Spleen (tissue), 11 donors: ENCODE measurements around the gene P2RY6. TPM values are rescaled to one million over a fixed set of nuclear protein-coding genes. Genes with fewer than 3 reads are reported as not detected.
"Not testable (repeated sequence)": the region's sequence is repeated elsewhere in the genome, so short reads cannot be mapped to it uniquely, and the experiment has no call there.

Experiments
- DNase-seq: peaks from one replicate; pipeline ENCODE4 v3.0.0-alpha.2; 2020
- H3K27ac ChIP-seq, 8 donors: fragments of 200-600 bp; sonication (generic) in 7 of 8; 1 replicate in 4 of 8; 2 replicates in 4 of 8; pipeline versions ENCODE4 v1.5.0 to v1.8.0; 2016 to 2021; ENCODE audit warnings: inconsistent platforms in 4 of 8, mild to moderate bottlenecking in 4 of 8, moderate library complexity in 1 of 8
- H3K27me3 ChIP-seq, 7 donors: fragments of 200-600 bp; sonication (generic) in 6 of 7; replicated peaks in 1 of 7; 1 replicate in 4 of 7; 2 replicates in 3 of 7; pipeline versions ENCODE4 v1.5.0 to v1.8.0; 2016 to 2021; ENCODE audit warnings: inconsistent platforms in 3 of 7, mild to moderate bottlenecking in 1 of 7
- H3K36me3 ChIP-seq, 6 donors: fragments of 200-600 bp; sonication (generic) in 5 of 6; 1 replicate in 4 of 6; 2 replicates in 2 of 6; pipeline versions ENCODE4 v1.5.0 to v1.8.0; 2016 to 2021; ENCODE audit warnings: inconsistent platforms in 2 of 6
- H3K4me1 ChIP-seq, 6 donors: fragments of 200-600 bp; sonication (generic) in 5 of 6; 1 replicate in 3 of 6; 2 replicates in 3 of 6; pipeline versions ENCODE4 v1.5.0 to v1.8.0; 2016 to 2021; ENCODE audit warnings: inconsistent platforms in 3 of 6
- H3K4me3 ChIP-seq, 8 donors: fragments of 200-600 bp; sonication (generic) in 7 of 8; 1 replicate in 4 of 8; 2 replicates in 4 of 8; pipeline versions ENCODE4 v1.5.0 to v1.8.0; 2016 to 2021; ENCODE audit warnings: inconsistent platforms in 4 of 8, mild to moderate bottlenecking in 4 of 8, moderate library complexity in 2 of 8
- H3K9me3 ChIP-seq, 8 donors: fragments of 200-600 bp; sonication (generic) in 7 of 8; 1 replicate in 4 of 8; 2 replicates in 4 of 8; pipeline versions ENCODE4 v1.5.0 to v1.8.0; 2016 to 2021; ENCODE audit warnings: inconsistent platforms in 4 of 8
- POLR2A ChIP-seq, 3 donors: fragments of 450-650 bp; IDR thresholded peaks; one replicate each; pipeline ENCODE4 v1.5.1; 2017; ENCODE audit warnings: antibody characterized with exemption in 3 of 3, mild to moderate bottlenecking in 1 of 3
- POLR2AphosphoS5 ChIP-seq, 3 donors: sonication (generic); formaldehyde crosslinking; IDR thresholded peaks; one replicate each; pipeline ENCODE4 v1.5.1; 2017; ENCODE audit warnings: antibody characterized with exemption in 3 of 3
- WGBS, 5 donors: extraction: QIAGEN DNeasy Blood & Tissue Kit in 3 of 5; methylation state at CpG; one replicate each; pipeline versions ENCODE4 v1.1.5 to v1.1.7; 2013 to 2018; 5-methylcytosine and 5-hydroxymethylcytosine counted together
- intact Hi-C: fragments of 100-400 bp; cut with DNase I; formaldehyde crosslinking; loops from one replicate; pipeline ENCODE4 v1.15.0; 2023; ENCODE audit warnings: low total_unique reads
- polyA plus RNA-seq, 3 donors: library from polyadenylated mRNA; stranded (reverse); fragments of 200-250 nt; gene quantifications; one replicate each; pipeline ENCODE4 v1.2.1, GENCODE V29; 2013
- total RNA-seq, 7 donors: library from RNA; depleted of rRNA in 3 of 7; stranded (reverse); fragments of >200 nt in 3 of 7; fragmentation: NEBNext Ultra II Directional in 4 of 7; extraction: Animal tissue kit (Norgen Biotek cat#: 25700) in 4 of 7; gene quantifications; one replicate each; pipeline versions ENCODE4 v1.1.0 to v1.2.1, GENCODE V29; 2016 to 2021
- TF ChIP-seq, protein P1 (sequence below), 11 experiments: fragments of 200-600 bp in 7 of 11; fragments of 450-650 bp in 4 of 11; sonication (generic) in 4 of 11; IDR thresholded peaks in 8 of 11; conservative IDR thresholded peaks in 3 of 11; 1 replicate in 7 of 11; 2 replicates in 4 of 11; pipeline versions ENCODE4 v1.4.0 to v1.8.0; 2016 to 2021; ENCODE audit warnings: antibody characterized with exemption in 11 of 11, inconsistent platforms in 4 of 11, mild to moderate bottlenecking in 1 of 11
- donor health status: healthy with polysubstance abuse.
- donor health status: DM: no; HTN: no; CAD: no; lungs with moderate emphysema.
- donor health status: DM: no; HTN: no; CAD: no.
- donor health status: Bipolar disorder and iron deficiency.
- donor health status: healthy.
- donor health status: DM: no; HTN: no; CAD: no.
- donor health status: DM: yes; HTN: yes; CAD: no.

The P2RY6 gene
- total and polyA plus RNA-seq, 10 donors: 8.2 to 109 (median 56.9) TPM

DNA sequence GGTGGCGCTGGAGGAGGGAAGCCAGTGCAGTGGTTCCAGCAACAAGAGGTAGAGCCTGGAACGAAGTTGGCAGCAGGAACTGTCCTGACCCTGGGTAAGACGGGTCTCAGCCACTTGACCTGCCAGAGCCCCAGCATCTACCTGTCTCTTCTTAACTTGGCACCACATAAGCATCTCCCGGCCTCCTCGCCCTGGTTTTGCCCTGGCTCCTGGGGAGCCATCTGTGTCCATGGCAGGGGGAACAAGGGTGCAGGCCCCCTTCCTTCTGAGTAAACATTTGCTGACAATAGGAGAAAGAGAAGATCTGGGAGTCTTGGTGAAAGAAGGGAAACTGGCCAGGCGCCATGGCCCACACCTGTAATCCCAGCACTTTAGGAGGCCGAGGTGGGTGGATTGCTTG, 41.2 kb upstream of the P2RY6 start:
- no peak overlapping the region for H3K4me3 ChIP-seq

DNA sequence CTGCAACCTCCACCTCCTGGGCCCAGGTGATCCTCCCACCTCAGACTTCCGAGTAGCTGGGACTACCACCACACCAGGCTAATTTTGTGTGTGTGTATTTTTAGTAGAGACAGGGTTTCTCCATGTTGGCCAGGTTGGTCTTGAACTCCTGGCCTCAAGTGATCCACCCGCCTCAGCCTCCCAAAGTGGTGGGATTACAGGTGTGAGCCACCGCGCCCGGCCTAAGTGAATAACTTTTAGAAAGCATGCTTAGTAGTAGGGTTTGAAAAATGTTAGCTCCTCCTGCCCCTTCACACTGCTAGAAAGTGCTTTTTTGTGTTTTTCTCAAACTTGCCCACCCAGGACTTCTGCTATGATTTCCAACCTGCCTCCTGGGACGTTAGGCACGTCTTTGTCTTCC, 39.7 kb upstream of the P2RY6 start:
- H3K9me3 ChIP-seq, H3K27me3 ChIP-seq, DNase-seq, H3K27ac ChIP-seq, intact Hi-C loops, H3K4me3 ChIP-seq: not testable (repeated sequence)
- WGBS, 5 donors: 93 to 99% (median 96%) methylated on average over 7 of the region's 7 CpGs
- peaks cover 5 to 32% (median 10%) of the 10 kb centered on the region in 6 donors for H3K4me1 ChIP-seq
- peaks cover 0 to 49% (median 2%) of the 10 kb centered on the region in 6 donors for H3K36me3 ChIP-seq

More for the DNA sequence above, 41.2 kb upstream of the P2RY6 start:
- Histone ChIP-seq H3K9me3 (no peaks in the 10 kb centered on the region), H3K4me1 (peaks cover 0 to 16% (median 3%) of the 10 kb centered on the region in 6 donors), H3K27ac (no peak overlapping the region), H3K36me3 (peaks cover 0 to 54% (median 2%) of the 10 kb centered on the region in 6 donors), H3K27me3 (no peaks in the 10 kb centered on the region)
- intact Hi-C loops: no loop called here
- peak; percentile 31 for DNase-seq
- WGBS, 5 donors: 88 to 95% (median 94%) methylated on average over 7 of the region's 7 CpGs
- TF ChIP-seq, protein P1, sequence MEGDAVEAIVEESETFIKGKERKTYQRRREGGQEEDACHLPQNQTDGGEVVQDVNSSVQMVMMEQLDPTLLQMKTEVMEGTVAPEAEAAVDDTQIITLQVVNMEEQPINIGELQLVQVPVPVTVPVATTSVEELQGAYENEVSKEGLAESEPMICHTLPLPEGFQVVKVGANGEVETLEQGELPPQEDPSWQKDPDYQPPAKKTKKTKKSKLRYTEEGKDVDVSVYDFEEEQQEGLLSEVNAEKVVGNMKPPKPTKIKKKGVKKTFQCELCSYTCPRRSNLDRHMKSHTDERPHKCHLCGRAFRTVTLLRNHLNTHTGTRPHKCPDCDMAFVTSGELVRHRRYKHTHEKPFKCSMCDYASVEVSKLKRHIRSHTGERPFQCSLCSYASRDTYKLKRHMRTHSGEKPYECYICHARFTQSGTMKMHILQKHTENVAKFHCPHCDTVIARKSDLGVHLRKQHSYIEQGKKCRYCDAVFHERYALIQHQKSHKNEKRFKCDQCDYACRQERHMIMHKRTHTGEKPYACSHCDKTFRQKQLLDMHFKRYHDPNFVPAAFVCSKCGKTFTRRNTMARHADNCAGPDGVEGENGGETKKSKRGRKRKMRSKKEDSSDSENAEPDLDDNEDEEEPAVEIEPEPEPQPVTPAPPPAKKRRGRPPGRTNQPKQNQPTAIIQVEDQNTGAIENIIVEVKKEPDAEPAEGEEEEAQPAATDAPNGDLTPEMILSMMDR (IDR thresholded peaks at IDR 0.05 in 8 of 11, conservative IDR thresholded peaks at IDR 0.05 in 3 of 11): no peak
- TF ChIP-seq POLR2A (IDR thresholded peaks at IDR 0.05) (no peak), POLR2AphosphoS5 (IDR thresholded peaks at IDR 0.05) (no peak)

GRCh38 chr11:73233211-73233610, 38.9 kb upstream of the P2RY6 start:
- peak; percentile 6 for DNase-seq
- intact Hi-C loops: no loop called here

GRCh38 chr11:73233692-73234470, 38.3 kb upstream of the P2RY6 start:
- WGBS, 5 donors: 94 to 95% (median 95%) methylated on average over 23 of the region's 23 CpGs

More at GRCh38 chr11:73233211-73233610, 38.9 kb upstream of the P2RY6 start:
- TF ChIP-seq, protein P1 (IDR thresholded peaks at IDR 0.05 in 8 of 11, conservative IDR thresholded peaks at IDR 0.05 in 3 of 11): no peak
- TF ChIP-seq POLR2A (IDR thresholded peaks at IDR 0.05): no peak
- TF ChIP-seq POLR2AphosphoS5 (IDR thresholded peaks at IDR 0.05): no peak
- peaks cover 5 to 37% (median 13%) of the 10 kb centered on the region in 6 donors for H3K4me1 ChIP-seq
- H3K27me3 ChIP-seq: no peaks in the 10 kb centered on the region
- no peak overlapping the region for H3K4me3 ChIP-seq
- H3K27ac ChIP-seq: no peak overlapping the region
- H3K9me3 ChIP-seq: no peaks in the 10 kb centered on the region
- H3K36me3 ChIP-seq: peaks cover 0 to 49% (median 2%) of the 10 kb centered on the region in 6 donors

More at GRCh38 chr11:73233692-73234470, 38.3 kb upstream of the P2RY6 start:
- H3K9me3 ChIP-seq: no peaks in the 10 kb centered on the region
- intact Hi-C loops: no loop called here
- H3K36me3 ChIP-seq: peaks cover 0 to 46% (median 2%) of the 10 kb centered on the region in 6 donors
- no peak for DNase-seq
- H3K4me1 ChIP-seq: peaks cover 5 to 44% (median 17%) of the 10 kb centered on the region in 6 donors
- no peak overlapping the region for H3K4me3 ChIP-seq
- TF ChIP-seq, protein P1 (IDR thresholded peaks at IDR 0.05 in 8 of 11, conservative IDR thresholded peaks at IDR 0.05 in 3 of 11): no peak
- no peak for TF ChIP-seq POLR2AphosphoS5 (IDR thresholded peaks at IDR 0.05)
- TF ChIP-seq POLR2A (IDR thresholded peaks at IDR 0.05): no peak
- H3K27me3 ChIP-seq: no peaks in the 10 kb centered on the region
- H3K27ac ChIP-seq: peak overlapping the region in 3 of 8 donors; percentile 39 to 66 (median 53)
